Parathyroid adenoma (tissue), 2 donors: ENCODE measurements around the gene SOHLH1.

ENCODE experiments used
- H2AFZ ChIP-seq: fragments of 300-600 bp; sonication (generic); one replicate; pipeline ENCODE4 v1.7.0; 2017; ENCODE audit warnings: antibody characterized with exemption, mild to moderate bottlenecking
- H3K27ac ChIP-seq: fragments of 300-600 bp; sonication (generic); one replicate; pipeline ENCODE4 v1.7.0; 2017
- H3K27me3 ChIP-seq: fragments of 300-600 bp; sonication (generic); one replicate; pipeline ENCODE4 v1.7.0; 2017; ENCODE audit warnings: low read length; ENCODE audit not compliant: control insufficient read depth, insufficient read depth
- H3K36me3 ChIP-seq: fragments of 300-600 bp; sonication (generic); one replicate; pipeline ENCODE4 v1.7.0; 2017; ENCODE audit warnings: low read length; ENCODE audit not compliant: control insufficient read depth, insufficient read depth
- H3K4me1 ChIP-seq: fragments of 300-600 bp; sonication (generic); one replicate; pipeline ENCODE4 v1.7.0; 2017; ENCODE audit warnings: control low read depth
- H3K4me2 ChIP-seq: fragments of 300-600 bp; sonication (generic); one replicate; pipeline ENCODE4 v1.7.0; 2017; ENCODE audit warnings: low read length
- H3K4me3 ChIP-seq: fragments of 300-600 bp; sonication (generic); one replicate; pipeline ENCODE4 v1.7.0; 2017; ENCODE audit warnings: low read depth, low read length
- H3K79me2 ChIP-seq: fragments of 300-600 bp; sonication (generic); one replicate; pipeline ENCODE4 v1.7.0; 2017; ENCODE audit warnings: control low read depth
- H3K9ac ChIP-seq: fragments of 300-600 bp; sonication (generic); one replicate; pipeline ENCODE4 v1.7.0; 2017; ENCODE audit warnings: mild to moderate bottlenecking
- H3K9me3 ChIP-seq: fragments of 300-600 bp; sonication (generic); one replicate; pipeline ENCODE4 v1.7.0; 2017; ENCODE audit warnings: low read length; ENCODE audit not compliant: control insufficient read depth
- TF ChIP-seq, protein P1 (sequence below): fragments of 300-600 bp; sonication (generic); IDR thresholded peaks from one replicate; pipeline ENCODE4 v1.7.0; 2017; ENCODE audit warnings: antibody characterized with exemption, mild to moderate bottlenecking
- donor health status: primary hyperparathyroidism.

SOHLH1 gene

DNA sequence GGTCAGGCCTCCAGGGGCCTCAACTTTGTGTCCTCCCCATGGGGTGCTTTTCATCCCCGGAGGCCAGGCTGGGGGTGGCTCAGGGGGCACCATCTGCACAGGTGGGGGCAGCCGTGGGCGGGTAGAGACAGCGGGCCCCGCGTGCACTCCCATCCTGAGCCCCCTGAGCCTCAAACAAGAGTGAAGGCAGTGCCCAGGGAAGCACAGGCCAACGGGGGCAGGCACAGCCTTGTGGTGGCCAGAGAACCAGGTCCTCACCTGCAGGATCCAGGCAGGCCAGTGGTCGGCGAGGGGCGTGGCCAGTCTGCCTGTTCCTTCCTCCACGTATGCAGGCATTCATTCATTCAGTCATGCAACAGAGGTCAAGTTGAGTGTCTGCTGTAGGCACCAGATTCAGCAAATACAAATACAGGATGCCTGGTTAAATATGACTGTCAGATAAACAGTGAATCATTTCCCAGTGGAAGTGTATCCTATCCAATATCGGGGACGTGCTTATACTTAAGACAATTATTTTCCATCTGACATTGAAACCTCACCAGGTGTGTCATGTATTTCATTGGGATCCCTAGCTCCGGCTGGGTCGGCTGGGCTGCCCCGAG, 25.0 kb upstream of the SOHLH1 start:
- H3K36me3 ChIP-seq: no peaks in the 10 kb centered on the region
- H3K9ac ChIP-seq: no peak overlapping the region
- H3K27ac ChIP-seq: no peak overlapping the region
- no peak overlapping the region for H3K4me3 ChIP-seq
- no peaks in the 10 kb centered on the region for H3K79me2 ChIP-seq
- no peaks in the 10 kb centered on the region for H3K9me3 ChIP-seq
- no peak overlapping the region for H2AFZ ChIP-seq
- TF ChIP-seq, protein P1, sequence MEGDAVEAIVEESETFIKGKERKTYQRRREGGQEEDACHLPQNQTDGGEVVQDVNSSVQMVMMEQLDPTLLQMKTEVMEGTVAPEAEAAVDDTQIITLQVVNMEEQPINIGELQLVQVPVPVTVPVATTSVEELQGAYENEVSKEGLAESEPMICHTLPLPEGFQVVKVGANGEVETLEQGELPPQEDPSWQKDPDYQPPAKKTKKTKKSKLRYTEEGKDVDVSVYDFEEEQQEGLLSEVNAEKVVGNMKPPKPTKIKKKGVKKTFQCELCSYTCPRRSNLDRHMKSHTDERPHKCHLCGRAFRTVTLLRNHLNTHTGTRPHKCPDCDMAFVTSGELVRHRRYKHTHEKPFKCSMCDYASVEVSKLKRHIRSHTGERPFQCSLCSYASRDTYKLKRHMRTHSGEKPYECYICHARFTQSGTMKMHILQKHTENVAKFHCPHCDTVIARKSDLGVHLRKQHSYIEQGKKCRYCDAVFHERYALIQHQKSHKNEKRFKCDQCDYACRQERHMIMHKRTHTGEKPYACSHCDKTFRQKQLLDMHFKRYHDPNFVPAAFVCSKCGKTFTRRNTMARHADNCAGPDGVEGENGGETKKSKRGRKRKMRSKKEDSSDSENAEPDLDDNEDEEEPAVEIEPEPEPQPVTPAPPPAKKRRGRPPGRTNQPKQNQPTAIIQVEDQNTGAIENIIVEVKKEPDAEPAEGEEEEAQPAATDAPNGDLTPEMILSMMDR: no peak
- H3K4me2 ChIP-seq: no peak overlapping the region
- no peaks in the 10 kb centered on the region for H3K4me1 ChIP-seq
- H3K27me3 ChIP-seq: no peaks in the 10 kb centered on the region

DNA sequence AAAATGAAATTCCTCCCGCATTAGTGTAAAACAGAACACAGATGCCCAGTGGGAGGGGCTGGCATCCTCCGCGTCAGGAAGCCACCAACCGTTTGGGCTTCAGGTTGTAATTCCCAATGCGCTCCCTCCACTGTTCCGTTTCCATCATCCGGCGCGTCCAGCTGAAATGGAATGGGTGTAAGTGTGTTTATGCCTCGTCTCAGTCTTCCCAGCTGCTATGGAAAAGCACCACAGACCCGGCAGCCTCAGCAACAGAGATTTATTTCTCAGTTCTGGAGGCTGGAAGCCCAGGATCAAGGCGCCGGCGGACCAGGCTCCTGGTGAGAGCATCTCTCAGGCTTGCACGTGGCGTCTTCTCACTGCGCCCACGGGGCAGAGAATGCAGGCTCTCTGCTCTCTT, 23.1 kb upstream of the SOHLH1 start:
- TF ChIP-seq, protein P1: no peak
- no peak overlapping the region for H3K4me3 ChIP-seq
- H3K4me1 ChIP-seq: no peaks in the 10 kb centered on the region
- no peaks in the 10 kb centered on the region for H3K36me3 ChIP-seq
- no peak overlapping the region for H3K9ac ChIP-seq
- H2AFZ ChIP-seq: no peak overlapping the region
- no peaks in the 10 kb centered on the region for H3K79me2 ChIP-seq
- no peaks in the 10 kb centered on the region for H3K9me3 ChIP-seq
- no peak overlapping the region for H3K27ac ChIP-seq
- no peak overlapping the region for H3K4me2 ChIP-seq
- no peaks in the 10 kb centered on the region for H3K27me3 ChIP-seq

DNA sequence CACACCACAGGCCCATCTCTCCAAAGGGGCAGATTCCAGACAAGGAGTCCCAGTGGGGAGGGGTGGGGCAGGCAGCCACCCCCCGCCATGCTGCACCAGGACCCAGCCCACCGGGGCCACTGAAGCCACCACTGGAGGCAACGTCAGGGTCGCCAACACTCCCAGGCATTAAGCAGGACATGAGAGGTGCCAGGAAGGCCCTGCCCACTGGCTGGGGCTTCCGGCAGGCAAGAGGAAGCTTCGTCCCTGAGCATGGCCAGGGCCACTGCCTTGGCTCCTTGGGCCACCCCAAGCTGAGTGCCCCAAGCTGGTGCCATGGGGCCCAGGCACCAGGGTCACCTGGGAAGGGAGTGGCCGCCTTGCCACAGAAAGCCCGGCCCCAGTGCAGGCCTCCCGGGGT, 20.2 kb upstream of the SOHLH1 start:
- H3K9me3 ChIP-seq: no peaks in the 10 kb centered on the region
- no peak overlapping the region for H3K4me3 ChIP-seq
- no peak overlapping the region for H3K4me2 ChIP-seq
- H2AFZ ChIP-seq: no peak overlapping the region
- H3K4me1 ChIP-seq: no peaks in the 10 kb centered on the region
- H3K9ac ChIP-seq: no peak overlapping the region
- no peaks in the 10 kb centered on the region for H3K79me2 ChIP-seq
- no peaks in the 10 kb centered on the region for H3K36me3 ChIP-seq
- H3K27me3 ChIP-seq: no peaks in the 10 kb centered on the region
- TF ChIP-seq, protein P1: no peak
- H3K27ac ChIP-seq: no peak overlapping the region

DNA sequence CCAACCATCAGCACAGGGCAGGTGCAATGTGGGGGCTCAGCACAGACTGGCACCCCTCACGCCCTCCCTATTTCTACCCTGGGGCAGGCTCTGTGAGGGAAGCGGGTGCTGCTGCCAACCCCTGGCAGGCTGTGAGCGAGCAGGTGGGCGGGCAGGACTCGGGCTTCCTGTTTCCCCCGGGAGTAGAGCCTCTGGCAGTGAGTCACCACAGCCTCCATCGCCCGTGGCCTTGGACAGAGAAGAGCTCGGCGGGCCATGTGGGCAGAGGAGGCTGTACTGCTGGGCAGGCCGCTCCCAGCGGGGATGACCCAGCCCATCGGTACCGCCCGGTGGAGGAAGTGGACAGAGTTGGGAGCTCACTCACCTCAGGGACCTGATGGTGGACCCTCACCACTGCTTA, 19.3 kb upstream of the SOHLH1 start:
- H3K9me3 ChIP-seq: no peaks in the 10 kb centered on the region
- TF ChIP-seq, protein P1: no peak

DNA sequence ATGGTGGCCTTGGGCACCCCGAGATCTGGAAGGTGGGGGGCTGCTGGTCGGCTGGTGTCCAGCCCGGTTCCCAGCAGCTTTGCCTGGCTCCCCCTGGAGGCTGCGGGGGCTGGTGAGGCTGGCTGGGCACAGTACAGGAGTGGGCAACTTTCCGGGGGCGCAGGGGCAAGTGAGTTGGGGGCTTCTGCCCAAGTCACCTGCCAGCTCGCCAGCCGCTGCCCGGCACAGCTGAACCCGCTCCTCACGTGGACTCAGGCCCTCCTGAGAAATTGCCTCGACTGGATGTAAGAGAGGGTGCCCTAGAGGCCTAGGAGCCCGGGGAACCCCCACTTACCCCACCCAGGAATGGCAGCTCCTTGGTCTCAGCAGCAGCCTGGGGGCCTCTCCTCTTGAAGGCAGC, 18.1 kb upstream of the SOHLH1 start:
- Histone ChIP-seq H3K4me3 (no peak overlapping the region), H2AFZ (no peak overlapping the region), H3K27me3 (no peaks in the 10 kb centered on the region), H3K9ac (no peak overlapping the region), H3K9me3 (no peaks in the 10 kb centered on the region), H3K4me2 (no peak overlapping the region), H3K27ac (no peak overlapping the region), H3K79me2 (no peaks in the 10 kb centered on the region), H3K4me1 (no peaks in the 10 kb centered on the region), H3K36me3 (no peaks in the 10 kb centered on the region)
- TF ChIP-seq, protein P1: no peak

More for the DNA sequence above, 19.3 kb upstream of the SOHLH1 start:
- H3K36me3 ChIP-seq: no peaks in the 10 kb centered on the region
- no peak overlapping the region for H3K9ac ChIP-seq
- H3K4me2 ChIP-seq: no peak overlapping the region
- no peak overlapping the region for H3K4me3 ChIP-seq
- H3K27ac ChIP-seq: no peak overlapping the region
- H3K4me1 ChIP-seq: no peaks in the 10 kb centered on the region
- no peaks in the 10 kb centered on the region for H3K79me2 ChIP-seq
- H3K27me3 ChIP-seq: no peaks in the 10 kb centered on the region
- no peak overlapping the region for H2AFZ ChIP-seq
